Tibial nerve (tissue), 4 donors: ENCODE measurements around the gene SPPL2B.

Experiments
- EP300 ChIP-seq, 2 donors: sonication (generic); formaldehyde crosslinking; IDR thresholded peaks; one replicate each; pipeline ENCODE4 v1.6.1; 2017; ENCODE audit warnings: antibody characterized with exemption in 2 of 2, mild to moderate bottlenecking in 1 of 2
- TF ChIP-seq, protein P1 (sequence below), 5 experiments: fragments of 200-600 bp in 3 of 5; fragments of 450-650 bp in 2 of 5; sonication (generic) in 3 of 5; IDR thresholded peaks; one replicate each; pipeline ENCODE4 v1.5.1; 2016 to 2019; ENCODE audit warnings: antibody characterized with exemption in 5 of 5, mild to moderate bottlenecking in 3 of 5, moderate library complexity in 2 of 5

DNA sequence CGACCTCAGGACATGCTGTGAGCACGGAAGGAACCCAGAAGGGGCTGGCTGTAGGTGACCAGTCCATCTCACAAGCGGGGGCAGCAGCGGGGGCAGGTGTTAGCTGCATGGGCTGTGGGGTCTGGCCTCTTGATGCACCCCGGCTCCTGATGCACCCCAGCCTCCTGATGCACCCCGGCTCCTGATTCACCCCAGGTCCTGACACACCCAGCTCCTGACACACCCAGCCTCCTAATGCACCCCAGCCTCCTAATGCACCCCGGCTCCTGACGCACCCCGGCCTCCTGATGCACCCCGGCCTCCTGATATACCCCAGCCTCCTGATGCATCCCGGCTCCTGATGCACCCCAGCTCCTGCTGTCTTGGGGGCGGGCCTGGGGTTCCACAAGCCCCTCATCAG is 7.5 kb upstream of the SPPL2B start:
- TF ChIP-seq EP300 (IDR thresholded peaks at IDR 0.05), result no peak
- TF ChIP-seq, protein P1, sequence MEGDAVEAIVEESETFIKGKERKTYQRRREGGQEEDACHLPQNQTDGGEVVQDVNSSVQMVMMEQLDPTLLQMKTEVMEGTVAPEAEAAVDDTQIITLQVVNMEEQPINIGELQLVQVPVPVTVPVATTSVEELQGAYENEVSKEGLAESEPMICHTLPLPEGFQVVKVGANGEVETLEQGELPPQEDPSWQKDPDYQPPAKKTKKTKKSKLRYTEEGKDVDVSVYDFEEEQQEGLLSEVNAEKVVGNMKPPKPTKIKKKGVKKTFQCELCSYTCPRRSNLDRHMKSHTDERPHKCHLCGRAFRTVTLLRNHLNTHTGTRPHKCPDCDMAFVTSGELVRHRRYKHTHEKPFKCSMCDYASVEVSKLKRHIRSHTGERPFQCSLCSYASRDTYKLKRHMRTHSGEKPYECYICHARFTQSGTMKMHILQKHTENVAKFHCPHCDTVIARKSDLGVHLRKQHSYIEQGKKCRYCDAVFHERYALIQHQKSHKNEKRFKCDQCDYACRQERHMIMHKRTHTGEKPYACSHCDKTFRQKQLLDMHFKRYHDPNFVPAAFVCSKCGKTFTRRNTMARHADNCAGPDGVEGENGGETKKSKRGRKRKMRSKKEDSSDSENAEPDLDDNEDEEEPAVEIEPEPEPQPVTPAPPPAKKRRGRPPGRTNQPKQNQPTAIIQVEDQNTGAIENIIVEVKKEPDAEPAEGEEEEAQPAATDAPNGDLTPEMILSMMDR (IDR thresholded peaks at IDR 0.05), result no peak
